DMS114 treated with DMSO at 0.1 percent for 48 hours (cell line): ENCODE data around the gene RPUSD4.

Experiments used
- DNase-seq: peaks from one replicate; lab custom pipeline; 2025; ENCODE audit not compliant: unreplicated experiment; lab: John Stamatoyannopoulos, UW

The RPUSD4 gene

DNA sequence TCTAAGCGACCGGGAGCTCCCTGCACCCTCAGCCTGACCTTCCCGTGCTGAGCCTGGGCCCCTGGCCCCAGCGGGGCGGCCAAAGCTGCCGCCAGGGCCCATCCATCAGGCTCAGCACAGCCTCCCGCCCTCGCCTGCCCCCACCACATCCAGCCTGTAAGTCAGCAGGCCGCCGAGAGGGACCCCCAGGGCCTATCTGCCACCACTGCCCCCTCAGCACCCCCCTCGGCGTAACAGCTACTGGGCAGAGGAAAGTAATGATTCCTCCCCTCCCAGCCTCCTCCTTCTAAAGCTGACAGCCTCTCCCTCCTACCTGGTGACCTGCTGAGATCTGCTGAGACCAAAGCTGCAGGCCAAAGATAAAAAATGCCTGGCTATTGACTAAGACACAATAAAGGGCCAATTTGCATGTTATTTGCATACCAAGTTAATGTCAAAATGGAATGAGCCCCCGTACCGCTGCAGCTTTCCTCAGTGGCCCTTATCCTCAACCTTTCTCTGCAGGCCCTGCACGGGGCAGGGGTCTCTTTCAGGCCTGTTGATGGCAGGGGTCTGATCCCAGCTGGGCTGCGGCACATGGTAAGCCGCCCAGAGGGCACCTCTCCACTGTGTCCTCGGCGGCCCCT, 51.6 kb downstream of the RPUSD4 start:
- DNase-seq, result no peak

DNA sequence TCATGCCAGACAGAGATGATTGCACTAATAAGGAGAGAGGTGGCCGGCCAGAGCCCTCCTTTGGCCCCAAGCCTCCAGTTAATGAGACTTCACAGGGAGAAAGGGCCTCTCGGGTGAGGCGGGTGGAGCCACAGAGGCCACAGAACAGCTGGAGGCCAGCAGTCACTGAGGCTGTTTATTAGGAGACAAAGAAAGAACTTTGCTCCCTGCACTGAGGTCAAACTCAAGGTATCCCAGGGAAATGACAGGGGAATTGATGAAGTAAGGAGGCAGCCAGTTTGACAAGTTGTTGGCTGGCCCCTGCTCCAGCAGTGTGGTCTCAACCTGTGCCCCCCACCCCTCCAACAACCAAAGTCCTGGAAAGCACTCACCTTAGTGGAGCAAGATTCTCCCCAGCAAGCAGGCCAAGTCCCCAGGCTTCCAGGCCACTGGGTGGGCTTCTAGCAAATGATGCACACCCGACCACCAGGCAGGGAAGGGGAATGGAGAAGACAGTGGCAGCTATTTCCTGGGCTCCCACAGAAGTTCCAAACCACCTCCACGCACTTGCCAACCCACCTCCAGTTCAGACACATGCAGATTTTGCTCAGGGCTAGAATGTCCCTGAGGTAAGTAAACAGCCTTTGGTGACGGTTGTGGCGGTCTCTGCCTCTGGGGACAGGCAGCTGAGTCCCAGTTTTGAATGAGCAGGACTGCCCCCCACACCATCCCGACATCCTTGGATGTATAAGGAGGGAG, 53.2 kb downstream of the RPUSD4 start:
- DNase-seq, result no peak

DNA sequence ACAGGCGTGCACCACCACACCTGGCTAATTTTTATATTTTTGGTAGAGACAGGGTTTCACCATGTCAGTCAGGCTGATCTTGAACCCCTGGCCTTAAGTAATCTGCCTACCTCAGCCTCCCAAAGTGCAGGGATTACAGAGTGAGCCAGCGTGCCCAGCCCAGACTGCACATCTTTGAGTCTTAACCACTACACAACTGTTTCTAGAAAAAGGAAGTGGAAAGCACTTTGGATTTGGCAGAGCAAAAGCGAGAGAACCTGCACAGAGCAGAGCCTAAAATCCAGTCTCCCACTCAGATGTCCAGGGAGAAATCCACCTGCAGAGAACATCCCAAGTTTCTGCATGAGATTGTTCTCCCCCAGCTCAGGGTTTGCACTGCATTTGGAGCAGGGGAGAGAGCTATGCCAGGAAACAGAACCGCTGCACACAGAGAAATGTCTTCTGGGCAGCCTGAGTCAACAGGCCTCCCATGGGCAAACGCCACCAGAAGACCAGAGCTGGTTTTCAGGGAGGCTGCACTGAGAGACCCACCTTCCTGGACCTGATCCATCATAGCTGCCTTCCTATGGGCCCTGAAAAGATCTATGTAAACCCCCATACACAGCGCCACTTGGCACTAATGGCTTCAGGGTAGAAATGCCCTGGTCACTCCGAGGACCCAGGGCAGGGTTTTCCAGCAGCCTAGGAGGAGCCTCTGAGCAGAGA, 54.0 kb downstream of the RPUSD4 start:
- no peak for DNase-seq

DNA sequence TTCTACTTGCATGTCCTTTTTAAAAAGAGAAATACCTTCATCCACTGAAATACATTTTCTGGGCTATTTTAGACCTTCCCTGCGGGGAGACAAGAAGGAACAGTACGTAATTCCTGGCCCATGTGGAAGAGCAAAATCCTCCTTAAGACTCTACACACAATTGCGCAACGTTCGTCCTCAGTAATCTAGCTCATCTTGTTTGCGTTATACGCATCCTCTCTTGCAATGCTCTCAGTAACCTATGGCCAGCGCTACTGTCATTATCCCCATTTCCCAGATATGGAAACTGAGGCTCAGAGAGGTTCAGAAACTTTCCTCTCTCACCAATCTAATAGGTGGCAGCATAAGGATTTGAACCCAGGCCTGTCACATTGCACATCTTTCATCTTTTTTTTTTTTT, 54.6 kb downstream of the RPUSD4 start:
- no peak for DNase-seq

DNA sequence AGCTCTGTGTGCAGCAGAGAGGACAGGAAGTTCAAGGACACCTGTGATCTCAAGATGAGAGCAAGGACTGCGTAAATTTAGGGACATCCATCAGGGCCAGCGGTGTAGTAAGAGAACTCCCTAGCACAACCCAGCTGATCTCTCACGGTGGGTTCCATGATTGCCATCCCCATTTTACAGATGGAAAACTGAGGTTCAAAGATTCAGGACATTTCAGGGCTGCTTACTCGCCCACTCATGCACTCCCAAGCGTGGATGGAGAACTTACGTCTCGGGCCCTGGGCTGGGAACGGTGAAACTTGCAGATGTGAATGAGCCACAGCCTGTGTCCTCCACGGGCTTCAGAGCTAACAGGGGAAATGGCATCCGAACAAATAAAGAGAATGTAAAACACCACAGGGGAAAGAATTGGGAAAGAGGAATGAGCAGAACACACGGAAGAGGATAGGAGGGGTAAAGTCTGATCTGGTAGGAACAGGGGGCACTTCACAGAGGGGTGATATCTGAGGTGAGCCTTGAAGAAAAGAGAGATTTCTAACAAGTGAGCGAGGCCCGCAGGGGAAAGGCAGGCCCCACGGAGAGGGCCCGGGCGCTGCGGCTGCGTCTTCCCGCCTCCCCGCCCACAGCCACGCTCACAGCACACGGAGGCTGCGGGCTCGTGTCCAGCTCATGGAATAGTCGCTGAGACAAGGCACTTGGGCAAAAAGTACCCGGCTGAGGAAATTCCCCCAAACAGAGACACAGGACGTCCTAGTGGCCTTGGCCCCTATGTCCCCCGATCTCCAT, 55.9 kb downstream of the RPUSD4 start:
- no peak for DNase-seq

DNA sequence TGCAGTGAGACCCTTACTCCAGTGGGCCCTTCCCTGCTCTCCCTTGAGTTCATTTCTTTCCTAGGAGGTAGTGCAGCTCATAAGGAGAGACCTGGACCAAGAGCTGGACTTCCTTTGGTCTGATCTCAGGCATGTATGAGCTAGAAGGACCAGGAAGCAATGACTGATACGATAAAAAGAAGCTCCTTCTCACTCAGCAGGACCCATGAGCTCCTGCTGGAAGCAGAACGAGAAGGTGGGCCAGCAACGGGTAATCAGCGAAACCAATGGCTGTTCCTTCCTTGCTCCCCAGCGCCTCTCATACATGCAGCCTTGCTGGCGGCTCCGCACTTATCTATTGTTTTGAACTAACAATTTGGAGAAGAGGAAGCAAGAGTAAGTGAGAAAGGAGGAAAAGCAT, 56.8 kb downstream of the RPUSD4 start:
- DNase-seq, result no peak

DNA sequence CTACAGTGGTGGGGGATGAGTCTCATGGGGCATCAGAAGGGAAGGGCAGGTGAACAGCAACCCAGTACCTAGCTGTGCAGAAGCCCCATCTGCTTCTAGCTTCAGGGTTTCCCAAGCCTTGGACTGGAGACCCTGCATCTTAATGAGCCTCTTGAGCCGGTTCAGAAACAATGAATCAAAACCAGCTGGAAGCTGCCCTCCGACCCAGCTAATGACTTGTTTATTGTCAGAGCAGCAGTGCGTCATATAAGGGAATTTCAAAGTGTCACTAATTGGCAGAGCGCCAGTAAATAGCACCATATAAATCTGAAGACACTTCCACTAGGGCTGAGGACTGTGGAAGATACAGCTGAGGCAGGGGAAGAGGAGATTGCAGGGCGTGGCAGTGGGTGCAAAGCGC, 57.5 kb downstream of the RPUSD4 start:
- DNase-seq, result no peak

DNA sequence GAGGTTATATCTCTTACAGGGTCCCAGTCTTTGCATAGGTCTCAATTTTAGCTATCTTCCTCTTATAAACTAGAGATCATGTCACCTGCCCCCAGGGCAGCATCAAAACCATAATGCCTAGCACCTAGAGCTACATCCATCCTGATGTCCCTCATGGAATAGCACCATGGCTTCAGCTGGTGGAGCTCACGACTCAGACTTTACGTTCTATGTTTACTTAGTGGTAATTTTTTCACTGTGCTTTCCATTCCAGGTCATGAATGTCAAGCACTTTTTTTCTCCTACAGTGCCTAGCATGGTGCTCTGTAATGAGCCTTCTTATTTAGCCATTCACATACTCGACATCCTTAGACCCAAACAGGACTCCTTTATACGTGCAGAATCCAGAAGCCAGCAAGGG, 58.4 kb downstream of the RPUSD4 start:
- DNase-seq, result no peak

DNA sequence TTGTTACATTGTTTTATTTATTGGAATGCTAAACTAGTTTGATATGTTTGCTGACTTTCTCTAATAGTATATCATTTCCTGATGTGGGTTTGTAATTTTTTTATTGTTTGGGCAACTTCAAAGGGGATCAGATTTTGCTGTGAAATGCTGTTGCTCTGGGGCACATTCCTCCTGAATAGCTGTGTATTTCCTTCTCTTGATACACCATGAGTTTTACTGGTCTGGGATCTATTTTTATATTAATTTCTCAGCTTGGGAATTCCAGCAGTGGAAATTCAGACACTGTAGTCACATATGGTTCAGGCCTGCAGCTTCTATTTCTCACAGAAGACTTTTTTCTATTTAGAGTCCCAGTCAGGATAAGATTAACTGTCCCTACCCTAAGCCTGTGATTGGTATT, 58.9 kb downstream of the RPUSD4 start:
- no peak for DNase-seq

DNA sequence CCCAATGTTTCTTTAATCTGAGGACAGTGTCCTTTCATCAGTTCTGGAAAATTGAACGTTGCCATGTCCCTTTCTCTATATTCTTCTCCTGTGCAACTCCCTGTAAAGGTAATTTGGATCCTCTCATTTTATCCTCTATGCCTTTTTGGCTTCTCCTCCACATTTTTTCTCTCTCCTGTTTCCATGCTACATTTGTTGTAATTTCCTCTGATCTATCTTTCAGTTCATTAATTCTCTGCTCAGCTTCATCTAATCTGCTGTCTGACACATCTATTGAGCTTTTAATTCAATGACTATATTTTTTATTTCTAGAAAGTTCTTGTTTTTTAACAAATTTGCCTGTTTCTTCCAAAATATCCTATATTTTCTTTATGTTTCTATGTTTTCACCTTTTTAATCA, 59.3 kb downstream of the RPUSD4 start:
- no peak for DNase-seq
